Measurements from ENCODE around the gene ODC1. TPM values are rescaled to one million over a fixed set of nuclear protein-coding genes. Genes with fewer than 3 reads are reported as not detected.

The ODC1 gene
- polyA plus RNA-seq, 1 donor (not counting 4 experiments of a cell fraction or from before 2014, with no cell fraction given): 637 TPM

GRCh38 chr2:10427618-10427949 is 20.5 kb downstream of the ODC1 start:
- no peaks in the 10 kb centered on the region for H3K79me2 ChIP-seq (ENCODE audit: control insufficient read depth, insufficient read depth, low read length)
- H3K4me3 ChIP-seq (ENCODE audit: control insufficient read depth in 2 of 3, extremely low read depth in 1 of 3, insufficient read depth in 2 of 3, low read depth in 1 of 3, low read length in 3 of 3): no peak overlapping the region
- TF ChIP-seq EZH2 (IDR thresholded peaks at IDR 0.05; ENCODE audit: low read length) (no peak), CTCF (optimal IDR thresholded peaks at IDR 0.05 in 1 of 3, IDR thresholded peaks at IDR 0.05 in 1 of 3, conservative IDR thresholded peaks at IDR 0.05 in 1 of 3; ENCODE audit: extremely low read depth in 1 of 3, insufficient read depth in 2 of 3, low read length in 3 of 3) (no peak)
- H3K9me3 ChIP-seq (ENCODE audit: control insufficient read depth, low read depth, low read length): no peaks in the 10 kb centered on the region
- H3K9me1 ChIP-seq (ENCODE audit: control insufficient read depth, extremely low read depth, insufficient read depth, low read length): no peaks in the 10 kb centered on the region
- no peak for FAIRE-seq
- no peaks in the 10 kb centered on the region for H4K20me1 ChIP-seq (ENCODE audit: control insufficient read depth, extremely low read depth, insufficient read depth, low read length)
- H3K36me3 ChIP-seq (ENCODE audit: control insufficient read depth in 2 of 2, extremely low read depth in 1 of 2, insufficient read depth in 2 of 2, low read length in 2 of 2): peaks cover 13 to 18% of the 10 kb centered on the region in 2 experiments
- no peaks in the 10 kb centered on the region for H3K4me1 ChIP-seq (ENCODE audit: control insufficient read depth, extremely low read depth, insufficient read depth, low read length)
- no peak overlapping the region for H2AFZ ChIP-seq (ENCODE audit: control insufficient read depth, low read length)
- no peak for DNase-seq (ENCODE audit: low read depth, low spot score)
- H3K27me3 ChIP-seq (ENCODE audit: control insufficient read depth, extremely low read depth, insufficient read depth, low read length): no peaks in the 10 kb centered on the region
- no peak overlapping the region for H3K9ac ChIP-seq (ENCODE audit: control insufficient read depth, extremely low read depth, insufficient read depth, low read length)
- dilution Hi-C loops (cut with MboI; ENCODE audit: extremely low pct_ligation_motif_present, low sequenced_read_pairs): no loop called here
- no peak overlapping the region for H3K27ac ChIP-seq (ENCODE audit: control insufficient read depth, insufficient read depth, low read length)
- H3K4me2 ChIP-seq (ENCODE audit: control insufficient read depth, extremely low read depth, insufficient read depth, low read depth, low read length): no peak overlapping the region

GRCh38 chr2:10426726-10427617 is 21.2 kb downstream of the ODC1 start:
- H3K36me3 ChIP-seq (ENCODE audit: control insufficient read depth in 2 of 2, extremely low read depth in 1 of 2, insufficient read depth in 2 of 2, low read length in 2 of 2): peaks cover 13 to 20% of the 10 kb centered on the region in 2 experiments
- no peaks in the 10 kb centered on the region for H3K79me2 ChIP-seq (ENCODE audit: control insufficient read depth, insufficient read depth, low read length)
- TF ChIP-seq EZH2 (IDR thresholded peaks at IDR 0.05; ENCODE audit: low read length): no peak
- TF ChIP-seq CTCF (optimal IDR thresholded peaks at IDR 0.05 in 1 of 3, IDR thresholded peaks at IDR 0.05 in 1 of 3, conservative IDR thresholded peaks at IDR 0.05 in 1 of 3; ENCODE audit: extremely low read depth in 1 of 3, insufficient read depth in 2 of 3, low read length in 3 of 3): no peak
- DNase-seq (ENCODE audit: low read depth, low spot score) (no peak), FAIRE-seq (no peak)
- no peak overlapping the region for H2AFZ ChIP-seq (ENCODE audit: control insufficient read depth, low read length)
- H3K4me3 ChIP-seq (ENCODE audit: control insufficient read depth in 2 of 3, extremely low read depth in 1 of 3, insufficient read depth in 2 of 3, low read depth in 1 of 3, low read length in 3 of 3): no peak overlapping the region
- no peak overlapping the region for H3K9ac ChIP-seq (ENCODE audit: control insufficient read depth, extremely low read depth, insufficient read depth, low read length)
- H3K9me3 ChIP-seq (ENCODE audit: control insufficient read depth, low read depth, low read length): no peaks in the 10 kb centered on the region
- no peaks in the 10 kb centered on the region for H3K4me1 ChIP-seq (ENCODE audit: control insufficient read depth, extremely low read depth, insufficient read depth, low read length)
- no peaks in the 10 kb centered on the region for H3K27me3 ChIP-seq (ENCODE audit: control insufficient read depth, extremely low read depth, insufficient read depth, low read length)
- no peaks in the 10 kb centered on the region for H3K9me1 ChIP-seq (ENCODE audit: control insufficient read depth, extremely low read depth, insufficient read depth, low read length)
- dilution Hi-C loops (cut with MboI; ENCODE audit: extremely low pct_ligation_motif_present, low sequenced_read_pairs): no loop called here
- no peaks in the 10 kb centered on the region for H4K20me1 ChIP-seq (ENCODE audit: control insufficient read depth, extremely low read depth, insufficient read depth, low read length)
- H3K27ac ChIP-seq (ENCODE audit: control insufficient read depth, insufficient read depth, low read length): no peak overlapping the region
- H3K4me2 ChIP-seq (ENCODE audit: control insufficient read depth, extremely low read depth, insufficient read depth, low read depth, low read length): no peak overlapping the region
